Progenitor cell of endocrine pancreas (in vitro differentiated cells): Measurements from ENCODE around the gene CASQ1. TPM values are rescaled to one million over a fixed set of nuclear protein-coding genes. Genes with fewer than 3 reads are reported as not detected.

ENCODE experiments used
- DNase-seq: peaks from one replicate; pipeline ENCODE4 v3.0.0; 2021; ENCODE audit warnings: low spot score; ENCODE audit not compliant: unreplicated experiment
- H3K27ac Mint-ChIP-seq: 2 replicates; pipeline ENCODE4 v1.8.0; 2021; ENCODE audit warnings: mild to moderate bottlenecking, moderate library complexity, mixed read lengths
- H3K27me3 Mint-ChIP-seq: 2 replicates; pipeline ENCODE4 v1.8.0; 2021; ENCODE audit warnings: mixed read lengths
- H3K36me3 Mint-ChIP-seq: 2 replicates; pipeline ENCODE4 v1.8.0; 2022; ENCODE audit warnings: mixed read lengths; ENCODE audit not compliant: insufficient read depth
- H3K4me1 Mint-ChIP-seq: 2 replicates; pipeline ENCODE4 v1.8.0; 2021; ENCODE audit warnings: low read depth, mixed read lengths
- H3K4me3 Mint-ChIP-seq: 2 replicates; pipeline ENCODE4 v1.8.0; 2021; ENCODE audit warnings: low read depth, mild to moderate bottlenecking, moderate library complexity, mixed read lengths
- H3K9me3 Mint-ChIP-seq: 2 replicates; pipeline ENCODE4 v1.8.0; 2021; ENCODE audit warnings: low read depth, mixed read lengths
- total RNA-seq: library from RNA; stranded (reverse); gene quantifications from 2 replicates; pipeline ENCODE4 v1.2.1, GENCODE V29; 2021
- TF ChIP-seq, protein P1 (sequence below): fragments of 200-600 bp; sonication (generic); IDR thresholded peaks from one replicate; pipeline ENCODE4 v1.5.0; 2021; ENCODE audit warnings: antibody characterized with exemption, mild to moderate bottlenecking; ENCODE audit not compliant: unreplicated experiment

CASQ1 gene
- total RNA-seq, 1 donor from 2014 or later: not detected

DNA sequence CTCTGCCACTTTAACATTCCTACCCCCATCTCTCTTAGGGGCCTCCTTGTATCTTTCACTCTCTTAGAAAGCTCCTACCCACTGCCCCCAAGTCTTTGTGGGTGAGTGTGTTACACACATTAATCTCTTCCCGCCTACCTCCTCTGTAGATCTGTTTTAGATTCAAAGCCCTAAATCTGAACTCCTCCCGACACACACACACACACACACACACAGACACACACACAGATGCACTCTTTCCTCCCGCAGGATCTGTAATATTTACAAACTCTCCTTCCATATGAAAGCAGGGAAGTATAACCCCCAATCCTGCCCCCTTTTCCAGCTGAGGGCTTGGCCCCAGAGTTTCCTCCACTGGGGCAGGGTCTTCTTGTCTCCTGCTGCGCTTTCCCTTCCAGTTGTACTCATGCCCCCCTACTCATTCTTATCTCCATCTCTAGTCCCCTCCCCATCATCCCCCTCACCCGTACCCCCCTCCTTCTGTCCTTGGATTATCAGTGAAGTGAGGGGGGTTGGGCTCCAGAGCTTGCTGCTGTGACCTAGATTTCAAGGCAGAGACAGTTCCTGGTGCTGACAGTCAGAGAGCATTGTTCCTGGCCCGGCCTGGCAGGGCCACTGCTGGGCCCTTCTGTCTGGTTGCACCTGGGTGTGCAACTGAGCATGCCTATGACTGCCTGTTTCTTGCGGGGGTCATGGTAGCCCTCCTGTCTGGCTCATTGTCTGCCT is 19.1 kb downstream of the CASQ1 start:
- TF ChIP-seq, protein P1, sequence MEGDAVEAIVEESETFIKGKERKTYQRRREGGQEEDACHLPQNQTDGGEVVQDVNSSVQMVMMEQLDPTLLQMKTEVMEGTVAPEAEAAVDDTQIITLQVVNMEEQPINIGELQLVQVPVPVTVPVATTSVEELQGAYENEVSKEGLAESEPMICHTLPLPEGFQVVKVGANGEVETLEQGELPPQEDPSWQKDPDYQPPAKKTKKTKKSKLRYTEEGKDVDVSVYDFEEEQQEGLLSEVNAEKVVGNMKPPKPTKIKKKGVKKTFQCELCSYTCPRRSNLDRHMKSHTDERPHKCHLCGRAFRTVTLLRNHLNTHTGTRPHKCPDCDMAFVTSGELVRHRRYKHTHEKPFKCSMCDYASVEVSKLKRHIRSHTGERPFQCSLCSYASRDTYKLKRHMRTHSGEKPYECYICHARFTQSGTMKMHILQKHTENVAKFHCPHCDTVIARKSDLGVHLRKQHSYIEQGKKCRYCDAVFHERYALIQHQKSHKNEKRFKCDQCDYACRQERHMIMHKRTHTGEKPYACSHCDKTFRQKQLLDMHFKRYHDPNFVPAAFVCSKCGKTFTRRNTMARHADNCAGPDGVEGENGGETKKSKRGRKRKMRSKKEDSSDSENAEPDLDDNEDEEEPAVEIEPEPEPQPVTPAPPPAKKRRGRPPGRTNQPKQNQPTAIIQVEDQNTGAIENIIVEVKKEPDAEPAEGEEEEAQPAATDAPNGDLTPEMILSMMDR: no peak
- Mint-ChIP-seq H3K27me3 (no peaks in the 10 kb centered on the region), H3K36me3 (peaks cover 9% of the 10 kb centered on the region), H3K4me3 (no peak overlapping the region), H3K27ac (no peak overlapping the region), H3K9me3 (no peaks in the 10 kb centered on the region), H3K4me1 (peaks cover 6% of the 10 kb centered on the region)
- no peak for DNase-seq

DNA sequence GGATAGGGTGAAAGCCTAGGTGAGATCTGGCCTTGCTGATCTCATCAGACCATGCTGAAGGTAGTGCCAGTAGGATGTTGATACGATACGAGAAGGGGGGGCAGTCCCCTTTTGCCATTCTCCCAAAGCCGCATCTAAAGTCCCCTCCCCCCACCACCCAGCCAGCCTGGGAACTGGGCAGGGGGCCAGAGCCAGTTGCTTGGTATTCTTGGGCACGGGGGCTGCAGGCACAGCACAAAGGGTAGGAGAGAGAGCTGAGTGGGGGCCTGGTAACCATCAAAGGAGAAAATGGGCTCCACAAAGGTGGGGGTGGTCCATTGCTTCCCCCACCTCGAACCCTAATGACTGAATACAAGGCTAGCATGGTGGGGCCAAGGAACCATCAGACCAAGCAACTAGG is 20.2 kb downstream of the CASQ1 start:
- no peaks in the 10 kb centered on the region for H3K9me3 Mint-ChIP-seq
- TF ChIP-seq, protein P1: no peak
- no peaks in the 10 kb centered on the region for H3K27me3 Mint-ChIP-seq
- DNase-seq: no peak
- H3K36me3 Mint-ChIP-seq: peaks cover 9% of the 10 kb centered on the region
- no peak overlapping the region for H3K27ac Mint-ChIP-seq
- H3K4me3 Mint-ChIP-seq: no peak overlapping the region
- H3K4me1 Mint-ChIP-seq: peaks cover 6% of the 10 kb centered on the region

DNA sequence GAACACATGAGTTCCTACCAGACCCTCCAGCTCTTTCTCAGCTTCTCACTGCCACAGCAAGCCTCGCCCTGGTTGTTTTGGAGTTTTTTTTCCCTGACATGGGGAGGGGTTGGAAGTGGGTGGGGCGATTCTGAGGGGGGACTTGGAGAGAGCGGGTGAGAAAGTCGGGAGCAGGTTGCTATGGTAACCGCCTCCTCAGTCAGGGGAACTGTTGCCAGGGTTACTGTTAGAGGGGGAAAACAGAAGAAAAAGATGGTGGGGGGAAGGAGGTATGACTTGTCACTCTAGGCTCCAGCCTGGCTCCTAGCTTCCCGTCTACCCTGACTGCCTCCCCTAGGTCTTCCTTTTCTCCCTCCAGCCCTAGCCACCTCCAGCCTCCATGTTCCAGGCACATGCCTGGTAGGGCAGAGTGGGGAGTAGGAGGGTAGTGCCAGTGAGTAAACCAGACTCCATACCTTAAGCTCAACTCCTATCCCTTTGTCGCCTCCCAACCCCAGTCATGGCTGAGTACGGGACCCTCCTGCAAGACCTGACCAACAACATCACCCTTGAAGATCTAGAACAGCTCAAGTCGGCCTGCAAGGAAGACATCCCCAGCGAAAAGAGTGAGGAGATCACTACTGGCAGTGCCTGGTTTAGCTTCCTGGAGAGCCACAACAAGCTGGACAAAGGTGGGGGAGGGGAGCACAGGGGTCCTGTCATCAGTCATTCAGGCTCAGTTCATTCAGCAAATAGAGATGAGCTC is 20.8 kb downstream of the CASQ1 start:
- H3K27ac Mint-ChIP-seq: no peak overlapping the region
- H3K27me3 Mint-ChIP-seq: no peaks in the 10 kb centered on the region
- TF ChIP-seq, protein P1: no peak
- no peak for DNase-seq
- H3K9me3 Mint-ChIP-seq: no peaks in the 10 kb centered on the region
- no peak overlapping the region for H3K4me3 Mint-ChIP-seq
- H3K4me1 Mint-ChIP-seq: peaks cover 6% of the 10 kb centered on the region
- peaks cover 11% of the 10 kb centered on the region for H3K36me3 Mint-ChIP-seq

DNA sequence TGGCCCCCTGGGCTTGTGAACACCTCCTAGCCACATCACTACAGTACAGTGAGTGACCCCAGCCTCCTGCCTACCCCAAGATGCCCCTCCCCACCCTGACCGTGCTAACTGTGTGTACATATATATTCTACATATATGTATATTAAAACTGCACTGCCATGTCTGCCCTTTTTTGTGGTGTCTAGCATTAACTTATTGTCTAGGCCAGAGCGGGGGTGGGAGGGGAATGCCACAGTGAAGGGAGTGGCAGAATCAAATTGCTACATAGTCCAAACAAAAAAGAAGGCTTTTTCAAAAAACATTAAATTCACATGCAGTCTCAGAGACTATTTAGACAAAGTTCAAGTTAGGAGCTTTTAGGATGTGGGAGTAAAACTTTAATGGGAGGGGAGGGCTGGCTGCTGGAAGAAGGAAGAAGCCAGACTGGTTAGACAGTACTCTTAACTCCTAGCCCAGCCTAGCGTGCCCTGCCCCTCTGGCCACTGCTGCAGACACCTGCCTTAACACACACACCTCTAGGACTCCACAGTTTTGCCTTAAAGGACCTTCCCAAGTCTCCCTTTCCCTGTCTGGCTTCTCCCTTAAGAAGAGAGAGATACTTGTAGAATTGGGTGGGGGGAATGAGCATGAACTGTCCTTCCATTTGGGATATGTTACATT is 24.2 kb downstream of the CASQ1 start:
- Mint-ChIP-seq H3K4me3 (no peak overlapping the region), H3K27ac (no peak overlapping the region), H3K27me3 (no peaks in the 10 kb centered on the region), H3K36me3 (peaks cover 17% of the 10 kb centered on the region), H3K9me3 (no peaks in the 10 kb centered on the region), H3K4me1 (no peaks in the 10 kb centered on the region)
- TF ChIP-seq, protein P1: no peak
- DNase-seq: no peak

DNA sequence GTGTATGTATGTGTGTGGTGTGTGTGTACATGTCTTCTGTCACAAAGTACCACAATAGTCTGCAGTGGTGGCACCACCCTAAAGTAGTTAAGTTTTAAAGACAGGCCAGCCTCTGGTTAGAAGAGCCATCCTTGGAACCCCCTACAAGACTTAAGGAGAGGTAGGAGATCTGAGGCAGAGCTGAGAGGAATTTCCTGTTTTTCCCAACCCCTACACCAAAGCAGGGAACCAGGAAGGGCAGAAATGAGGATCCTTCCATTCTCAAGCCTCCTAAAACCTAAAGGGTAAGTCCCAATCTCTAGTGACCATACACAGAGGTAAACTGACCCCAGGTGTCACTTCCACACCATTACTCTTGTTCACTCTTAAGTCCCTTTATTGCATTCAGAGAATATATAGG is 25.9 kb downstream of the CASQ1 start:
- peaks cover 23% of the 10 kb centered on the region for H3K36me3 Mint-ChIP-seq
- no peaks in the 10 kb centered on the region for H3K27me3 Mint-ChIP-seq
- H3K4me3 Mint-ChIP-seq: no peak overlapping the region
- no peaks in the 10 kb centered on the region for H3K9me3 Mint-ChIP-seq
- DNase-seq: no peak
- TF ChIP-seq, protein P1: no peak
- no peaks in the 10 kb centered on the region for H3K4me1 Mint-ChIP-seq
- no peak overlapping the region for H3K27ac Mint-ChIP-seq
